Thyroid gland (tissue), 4 donors: ENCODE data around the gene PLEKHO2. TPM values are rescaled to one million over a fixed set of nuclear protein-coding genes. Genes with fewer than 3 reads are reported as not detected.

Experiments used
- DNase-seq, 2 donors: peaks; one replicate each; pipeline ENCODE4 v3.0.0-alpha.2; 2019
- H3K27ac ChIP-seq, 3 donors: fragments of 200-600 bp; sonication (generic); 1 replicate in 2 of 3; 2 replicates in 1 of 3; pipeline ENCODE4 v1.5.1; 2016 to 2019; ENCODE audit warnings: mild to moderate bottlenecking in 1 of 3, moderate library complexity in 1 of 3
- H3K27me3 ChIP-seq: fragments of 200-600 bp; sonication (generic); one replicate; pipeline ENCODE4 v1.5.1; 2019
- H3K36me3 ChIP-seq, 2 donors: fragments of 200-600 bp; sonication (generic); one replicate each; pipeline ENCODE4 v1.5.1; 2016 to 2019
- H3K4me1 ChIP-seq, 2 donors: fragments of 200-600 bp; sonication (generic); one replicate each; pipeline ENCODE4 v1.5.1; 2017 to 2019
- H3K4me3 ChIP-seq, 3 donors: fragments of 200-600 bp; sonication (generic); replicated peaks in 1 of 3; 1 replicate in 2 of 3; 2 replicates in 1 of 3; pipeline ENCODE4 v1.5.1; 2016; ENCODE audit warnings: mild to moderate bottlenecking in 1 of 3
- H3K9me3 ChIP-seq: fragments of 200-600 bp; sonication (generic); one replicate; pipeline ENCODE4 v1.5.1; 2017
- CTCF ChIP-seq, 6 experiments: fragments of 200-600 bp in 3 of 6; fragments of 450-650 bp in 3 of 6; sonication (generic) in 3 of 6; IDR thresholded peaks; one replicate each; pipeline ENCODE4 v1.5.1; 2016 to 2019; ENCODE audit warnings: antibody characterized with exemption in 6 of 6, mild to moderate bottlenecking in 2 of 6, inconsistent platforms in 1 of 6, moderate library complexity in 1 of 6
- POLR2A ChIP-seq, 2 donors: fragments of 450-650 bp; IDR thresholded peaks; one replicate each; pipeline ENCODE4 v1.6.1; 2017; ENCODE audit warnings: antibody characterized with exemption in 2 of 2, mild to moderate bottlenecking in 2 of 2, moderate library complexity in 1 of 2
- WGBS, 2 donors: methylation state at CpG; one replicate each; pipeline ENCODE4 v1.1.5; 2017; 5-methylcytosine and 5-hydroxymethylcytosine counted together
- intact Hi-C: fragments of 100-400 bp; cut with DNase I; formaldehyde crosslinking; loops from one replicate; pipeline ENCODE4 v1.15.1; 2023
- total RNA-seq, 4 donors: library from RNA; depleted of rRNA; stranded (reverse); fragments of >200 nt; gene quantifications; one replicate each; pipeline ENCODE4 v1.2.3, GENCODE V29; 2016

Gene PLEKHO2
- total RNA-seq, 4 donors from 2014 or later, result 31.3 to 53.6 (median 46.1) TPM

DNA sequence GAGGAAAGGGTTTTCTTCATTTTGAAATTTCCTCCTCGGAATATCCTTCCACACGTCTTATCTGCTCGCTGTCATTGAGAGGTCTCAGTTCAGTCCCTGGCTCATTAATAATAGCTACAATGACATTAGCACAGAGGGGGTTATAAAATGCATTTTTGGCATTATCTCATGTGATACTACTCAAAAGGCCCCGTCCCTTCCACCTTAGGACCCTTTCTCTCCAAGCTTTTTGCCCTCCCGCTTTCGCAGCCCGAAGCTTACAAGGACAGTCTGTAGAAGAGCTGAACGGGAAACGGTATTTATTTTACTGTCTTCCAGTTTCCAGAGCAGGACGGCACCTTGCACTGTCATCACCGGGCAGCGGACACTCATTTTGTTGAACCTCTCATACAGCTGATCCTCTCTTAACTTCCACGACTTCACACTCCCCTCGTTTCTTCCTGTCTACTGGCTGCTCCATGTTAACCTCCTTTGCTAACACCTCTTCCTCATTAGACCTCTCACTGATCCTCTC lies 5.6 kb upstream of the PLEKHO2 start:
- Histone ChIP-seq H3K27ac (peak overlapping the region in 2 of 3 donors; percentile 35 to 67), H3K4me3 (no peak overlapping the region), H3K27me3 (no peaks in the 10 kb centered on the region), H3K36me3 (no peaks in the 10 kb centered on the region), H3K9me3 (no peaks in the 10 kb centered on the region), H3K4me1 (peaks cover 5 to 7% of the 10 kb centered on the region in 2 donors)
- DNase-seq, result no peak
- intact Hi-C loops, result no loop called here
- no peak for TF ChIP-seq POLR2A (IDR thresholded peaks at IDR 0.05)
- TF ChIP-seq CTCF (IDR thresholded peaks at IDR 0.05), result no peak
- WGBS, 2 donors, result 27 to 44% methylated on average over 14 of the region's 14 CpGs

DNA sequence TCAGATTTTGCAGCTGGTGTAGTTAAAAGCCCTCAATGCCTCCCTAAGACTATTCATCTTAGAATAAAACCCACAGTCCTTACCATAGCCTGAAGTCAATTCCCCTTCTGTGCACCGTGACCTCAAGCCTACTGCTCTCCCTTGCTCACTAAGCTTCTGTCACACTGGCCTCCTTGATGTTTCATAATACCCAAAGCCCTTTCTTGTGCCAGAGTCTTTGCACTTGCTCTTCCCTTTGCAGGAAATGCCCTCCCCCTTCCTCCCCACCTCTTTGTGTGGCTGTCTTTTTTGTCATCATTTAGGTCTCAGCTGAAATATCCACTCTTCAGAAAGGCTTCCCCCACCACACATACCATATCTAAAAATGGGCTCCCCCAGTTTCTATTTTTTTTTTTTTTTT lies 4.2 kb upstream of the PLEKHO2 start:
- Histone ChIP-seq H3K27ac (no peak overlapping the region), H3K4me3 (no peak overlapping the region), H3K9me3 (no peaks in the 10 kb centered on the region), H3K4me1 (peaks cover 5 to 7% of the 10 kb centered on the region in 2 donors), H3K27me3 (no peaks in the 10 kb centered on the region), H3K36me3 (no peaks in the 10 kb centered on the region)
- WGBS, 2 donors, result 83 to 89% methylated on average over 1 of the region's 1 CpG
- intact Hi-C loops, result no loop called here
- no peak for DNase-seq
- TF ChIP-seq CTCF (IDR thresholded peaks at IDR 0.05) (no peak), POLR2A (IDR thresholded peaks at IDR 0.05) (no peak)

DNA sequence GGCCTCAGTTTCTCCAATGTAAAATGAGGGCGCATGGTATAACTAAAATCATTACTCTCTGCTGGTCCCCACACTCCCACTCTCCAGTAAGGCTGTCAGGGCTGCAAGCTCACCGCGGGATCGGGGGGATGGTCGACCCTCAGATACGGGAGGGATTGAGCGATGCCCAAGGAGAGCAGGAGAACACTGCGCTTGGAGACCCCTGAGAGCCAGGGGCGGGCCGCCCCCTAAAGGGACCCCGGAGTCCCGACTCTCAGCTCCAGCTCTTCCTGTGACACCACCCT lies 713 bp upstream of the PLEKHO2 start:
- no peak for DNase-seq
- intact Hi-C loops, result loop anchor here (10.0 kb wide), 1 partner anchor 144 kb away; the partner anchor contains the start of gene SPG21
- Histone ChIP-seq H3K27me3 (no peaks in the 10 kb centered on the region), H3K4me3 (peak overlapping the region in 2 of 3 donors; percentile 41 to 43), H3K27ac (peak overlapping the region; percentile 76 to 93 (median 88)), H3K36me3 (no peaks in the 10 kb centered on the region), H3K4me1 (peaks cover 36 to 37% of the 10 kb centered on the region in 2 donors), H3K9me3 (no peaks in the 10 kb centered on the region)
- 3 to 14% methylated on average over 1 to 7 of the region's 12 CpGs for WGBS, 2 donors
- TF ChIP-seq POLR2A (IDR thresholded peaks at IDR 0.05) (no peak), CTCF (IDR thresholded peaks at IDR 0.05) (no peak)

DNA sequence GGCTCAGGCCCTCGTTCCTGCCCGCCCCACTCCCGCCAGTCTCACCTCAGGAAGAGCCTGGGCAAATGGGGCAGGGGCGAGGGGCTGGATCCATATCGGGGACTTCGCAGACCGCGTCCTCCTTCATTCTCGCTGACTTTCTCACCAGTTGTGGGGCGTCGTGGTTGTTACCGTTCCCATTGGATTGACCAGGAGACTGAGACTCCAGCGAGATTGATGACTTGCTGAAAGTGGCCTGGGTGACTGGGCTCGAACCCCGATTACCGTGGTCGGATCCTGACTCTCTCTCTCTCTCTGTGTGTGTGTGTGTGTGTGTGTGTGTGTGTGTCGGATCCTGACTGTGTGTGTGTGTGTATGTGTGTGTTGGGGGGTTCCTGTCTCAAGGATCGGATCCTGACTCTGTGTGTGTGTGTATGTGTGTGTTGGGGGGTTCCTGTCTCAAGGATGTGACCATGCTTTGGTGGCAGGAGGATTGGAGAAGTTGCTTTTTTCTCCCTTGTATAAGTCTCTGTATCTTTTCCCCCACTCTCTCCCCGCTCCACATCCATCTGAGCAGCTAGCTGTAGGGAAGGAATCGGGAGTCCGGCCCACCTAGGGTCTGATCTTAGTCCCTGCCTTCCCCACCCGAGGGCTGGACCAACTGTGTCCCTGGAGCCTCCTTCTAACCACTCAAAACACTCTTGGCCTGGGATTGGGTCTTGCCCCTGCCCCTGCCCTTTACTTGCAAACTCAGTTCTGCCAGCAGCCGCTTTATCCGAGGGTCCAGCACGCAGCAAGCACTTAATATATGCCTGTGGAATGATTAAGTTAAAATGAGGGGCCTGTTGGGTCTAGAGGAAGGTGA lies 603 bp downstream of the PLEKHO2 start:
- Histone ChIP-seq H3K36me3 (no peaks in the 10 kb centered on the region), H3K27ac (peak overlapping the region; percentile 81 to 95 (median 93)), H3K4me3 (peak overlapping the region; percentile 88 to 97 (median 97)), H3K4me1 (peaks cover 49 to 50% of the 10 kb centered on the region in 2 donors), H3K27me3 (no peaks in the 10 kb centered on the region), H3K9me3 (no peaks in the 10 kb centered on the region)
- peak; percentile 45 to 65 for DNase-seq
- peak in 1 of 2 donors; percentile 25 for TF ChIP-seq POLR2A (IDR thresholded peaks at IDR 0.05)
- no peak for TF ChIP-seq CTCF (IDR thresholded peaks at IDR 0.05)
- WGBS, 2 donors, result 4 to 8% methylated on average over 7 to 24 of the region's 26 CpGs
- intact Hi-C loops, result loop anchor here (10.0 kb wide), 1 partner anchor 142 kb away; the partner anchor contains the start of gene SPG21
